GM12892 (cell line): Measurements from ENCODE around the gene PDIA5.

Source experiments
- POLR2A ChIP-seq: IDR thresholded peaks from 2 replicates; pipeline ENCODE4 v1.6.1; 2011; ENCODE audit warnings: low read depth, low read length, control low read depth
- TAF1 ChIP-seq: IDR thresholded peaks from 2 replicates; pipeline ENCODE4 v1.6.1; 2011; ENCODE audit warnings: low read depth, mild to moderate bottlenecking, control low read depth, low read length, borderline replicate concordance

DNA sequence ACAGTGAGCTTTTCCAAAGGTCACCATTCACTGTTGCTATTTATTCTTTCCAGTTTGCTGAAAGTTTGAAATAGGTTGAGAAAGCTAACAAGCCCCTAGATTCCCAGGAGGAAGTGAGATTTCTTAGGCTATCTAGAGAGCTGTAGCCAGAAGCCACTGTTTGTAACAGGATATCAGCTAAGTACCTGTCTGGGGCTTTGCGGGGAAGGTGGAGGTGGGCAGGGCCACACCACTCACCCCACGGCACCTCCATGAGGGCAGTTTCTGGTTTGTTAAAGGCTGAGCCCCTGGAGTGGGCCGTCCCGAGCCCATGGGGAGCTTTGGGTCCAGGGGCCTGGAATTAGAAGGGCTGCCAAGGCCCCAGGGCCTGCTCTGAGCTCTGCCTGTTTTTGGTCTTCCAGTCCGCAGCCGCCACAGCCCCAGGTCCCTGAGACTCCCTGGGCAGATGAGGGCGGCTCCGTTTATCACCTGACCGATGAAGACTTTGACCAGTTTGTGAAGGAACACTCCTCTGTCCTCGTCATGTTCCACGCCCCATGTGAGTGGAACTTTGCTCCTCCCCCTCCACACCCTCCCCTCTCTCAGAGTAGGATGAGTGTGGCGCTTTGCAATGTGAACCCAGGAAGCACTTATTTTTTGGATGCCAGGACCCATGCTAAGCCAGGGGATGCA is 63.4 kb downstream of the PDIA5 start:
- TF ChIP-seq POLR2A = no peak
- no peak for TF ChIP-seq TAF1
